ENCODE data around the gene ENOPH1.

ENOPH1 gene

DNA sequence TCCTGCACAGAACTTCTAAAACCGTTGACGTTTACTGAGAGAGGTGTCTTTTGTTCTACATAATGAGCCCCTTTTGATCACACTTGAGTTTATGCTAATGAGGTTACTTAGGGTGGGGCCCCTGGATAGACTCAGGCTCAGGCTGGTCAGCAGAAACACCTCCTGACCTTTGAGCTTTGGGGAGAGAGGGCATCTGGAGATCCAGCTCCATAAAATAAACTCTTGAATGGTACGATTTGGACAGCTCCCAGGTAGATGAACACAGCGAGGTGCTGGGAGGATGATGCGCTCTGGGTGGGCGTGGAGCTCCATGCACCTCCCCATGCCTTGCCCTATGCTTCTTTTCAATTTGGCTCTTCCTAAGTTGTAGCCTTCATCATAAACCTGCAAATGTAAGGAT, 52.0 kb downstream of the ENOPH1 start:
- CTCF ChIA-PET, result interaction anchor here (0.6 kb wide), 1 partner anchor 317 kb away, joined by 3 read pairs; no protein-coding TSS in a partner anchor
- no peak for TF ChIP-seq CTCF (conservative IDR thresholded peaks at IDR 0.05; ENCODE audit: low read depth)
- no peak overlapping the region for H3K27ac ChIP-seq
- no peak for DNase-seq (ENCODE audit: low spot score)
- POLR2A ChIA-PET (ENCODE audit: low non-redundant PET), result no interaction called here

- TF ChIP-seq CTCF (conservative IDR thresholded peaks at IDR 0.05; ENCODE audit: low read depth), result no peak
- ChIA-PET POLR2A (ENCODE audit: low non-redundant PET) (no interaction called here), CTCF (no interaction called here)
- no peak overlapping the region for H3K27ac ChIP-seq
- DNase-seq (ENCODE audit: low spot score), result no peak
These were observed 54.8 kb downstream of the ENOPH1 start for GRCh38 chr4:82484996-82485783.

DNA sequence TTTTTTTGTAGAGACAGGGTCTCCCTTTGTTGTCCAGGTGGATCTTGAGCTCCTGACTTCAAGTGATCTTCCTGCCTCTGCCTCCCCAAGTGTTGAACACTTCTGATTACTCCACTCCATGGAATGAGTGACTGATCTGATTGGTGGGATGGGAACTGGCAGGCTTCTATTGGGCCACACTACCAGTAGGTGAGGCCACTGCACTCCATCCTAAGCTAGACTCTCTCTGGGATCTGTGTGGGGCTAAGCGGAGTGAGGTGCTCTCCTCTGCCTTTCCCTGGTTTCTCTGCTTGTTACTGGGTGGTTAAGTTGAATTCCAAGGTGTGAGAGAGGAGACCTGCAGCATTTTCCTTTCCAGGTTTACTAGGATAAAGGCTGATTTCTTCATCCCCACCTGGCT, 58.7 kb downstream of the ENOPH1 start:
- no peak for DNase-seq (ENCODE audit: low spot score)
- TF ChIP-seq CTCF (conservative IDR thresholded peaks at IDR 0.05; ENCODE audit: low read depth), result no peak
- no peak overlapping the region for H3K27ac ChIP-seq
- POLR2A ChIA-PET (ENCODE audit: low non-redundant PET), result no interaction called here
- CTCF ChIA-PET, result no interaction called here

DNA sequence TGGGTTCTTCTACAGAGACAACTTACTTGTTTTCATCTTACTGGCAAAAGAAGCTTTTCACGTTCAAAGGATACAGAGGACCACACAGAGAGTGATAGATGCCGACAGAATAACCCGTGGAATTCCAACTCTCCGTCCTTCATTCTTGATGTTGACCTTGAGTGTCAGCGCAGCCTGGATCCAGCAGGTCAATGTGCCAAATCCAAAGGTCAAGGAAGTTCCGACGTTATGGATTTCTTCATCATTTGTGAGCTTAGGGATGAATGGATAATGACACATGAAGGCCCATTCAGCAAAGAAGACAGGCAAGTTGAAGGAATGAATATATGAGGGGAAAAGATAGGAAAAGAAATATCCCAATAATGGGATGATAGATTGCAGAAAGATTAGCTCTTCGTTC, 59.6 kb downstream of the ENOPH1 start:
- no peak for DNase-seq (ENCODE audit: low spot score)
- POLR2A ChIA-PET (ENCODE audit: low non-redundant PET), result no interaction called here
- H3K27ac ChIP-seq, result no peak overlapping the region
- TF ChIP-seq CTCF (conservative IDR thresholded peaks at IDR 0.05; ENCODE audit: low read depth), result no peak
- CTCF ChIA-PET, result no interaction called here

DNA sequence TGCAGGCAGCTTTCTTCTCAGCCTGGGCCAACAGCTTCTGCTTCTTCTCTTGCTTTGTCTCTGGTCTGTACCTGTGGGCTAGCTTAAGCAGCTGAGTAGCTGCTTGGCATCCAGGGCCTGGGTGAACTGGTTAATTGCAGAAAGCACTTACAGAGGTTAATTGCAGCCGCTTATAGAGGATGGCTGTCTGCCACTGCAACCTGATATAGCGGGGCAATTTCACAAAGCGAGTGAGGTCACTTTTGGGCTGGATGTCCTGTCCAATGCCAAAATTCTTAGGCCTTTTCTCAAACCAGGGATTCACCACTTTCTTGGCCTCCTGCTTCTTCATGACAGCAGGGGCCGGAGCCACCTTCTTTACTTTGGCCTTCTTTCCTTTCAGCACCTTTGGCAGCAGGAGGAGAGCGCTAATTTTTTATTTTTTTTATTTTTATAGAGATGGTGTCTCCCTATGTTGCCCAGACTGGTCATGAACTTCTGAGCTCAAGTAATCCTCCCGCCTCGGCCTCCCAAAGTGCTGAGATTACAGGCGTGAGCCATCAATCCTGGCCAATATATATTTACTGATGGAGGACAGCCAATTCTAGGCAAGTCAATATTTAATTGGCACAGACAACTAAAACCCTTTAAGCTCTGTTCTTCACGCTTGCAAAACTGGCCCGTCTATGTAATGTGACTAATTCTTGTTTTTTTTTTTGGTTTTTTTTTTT, 61.0 kb downstream of the ENOPH1 start:
- H3K27ac ChIP-seq, result no peak overlapping the region
- POLR2A ChIA-PET (ENCODE audit: low non-redundant PET), result no interaction called here
- no peak for DNase-seq (ENCODE audit: low spot score)
- TF ChIP-seq CTCF (conservative IDR thresholded peaks at IDR 0.05; ENCODE audit: low read depth), result no peak
- CTCF ChIA-PET, result interaction anchor here (0.6 kb wide), 1 partner anchor 1214 kb away, joined by 3 read pairs; no protein-coding TSS in a partner anchor

DNA sequence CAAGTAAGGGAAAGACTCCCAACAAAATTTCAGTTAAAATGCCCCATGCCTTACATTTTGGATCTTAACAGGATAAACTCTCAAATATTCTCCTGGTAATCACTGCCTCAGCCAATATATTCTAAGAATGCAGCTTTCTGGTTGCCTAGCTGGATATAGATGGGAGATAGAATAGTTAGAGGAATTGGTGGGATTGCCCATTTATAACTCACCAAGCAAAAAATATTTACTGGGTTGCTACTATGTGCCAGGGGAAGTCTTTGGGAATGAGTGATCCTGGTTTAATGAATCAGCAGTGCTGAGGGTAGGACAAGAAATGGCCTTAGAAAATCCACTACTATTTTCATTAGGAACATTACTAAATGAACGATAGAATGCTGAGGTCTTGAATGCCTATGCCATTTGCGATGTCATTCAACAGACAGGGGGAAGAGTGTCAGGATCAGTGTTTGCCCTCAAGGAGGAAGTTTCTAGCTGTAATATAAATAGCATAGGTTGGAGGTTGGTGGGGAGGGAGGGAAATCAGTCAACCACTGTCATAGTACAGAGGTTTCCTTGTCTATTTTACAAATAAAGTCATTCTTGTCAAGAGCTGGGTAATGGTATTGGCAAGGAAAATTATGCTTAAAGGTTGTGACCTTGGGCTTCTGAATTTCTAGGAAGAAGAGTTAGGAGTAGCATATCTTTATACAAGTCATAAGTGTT, 63.5 kb downstream of the ENOPH1 start:
- ChIA-PET POLR2A (ENCODE audit: low non-redundant PET) (no interaction called here), CTCF (interaction anchor here (0.6 kb wide), 1 partner anchor 940 kb away, joined by 3 read pairs; no protein-coding TSS in a partner anchor)
- H3K27ac ChIP-seq, result no peak overlapping the region
- no peak for TF ChIP-seq CTCF (conservative IDR thresholded peaks at IDR 0.05; ENCODE audit: low read depth)
- no peak for DNase-seq (ENCODE audit: low spot score)
